Heart left ventricle (tissue), 16 donors: ENCODE data around the gene LRRK2. TPM values are rescaled to one million over a fixed set of nuclear protein-coding genes. Genes with fewer than 3 reads are reported as not detected.
A peak's percentile ranks its signal among the peaks of the same experiment; 100 is the strongest.

Experiments used
- ATAC-seq, 4 donors: fragments of 200-7000 bp; cut with Tn5 transposase; one replicate each; pipeline ENCODE4 v1.9.1; 2020 to 2022; ENCODE audit warnings: moderate library complexity in 4 of 4, mild to moderate bottlenecking in 3 of 4, moderate number of reproducible peaks in 1 of 4
- DNase-seq, 5 donors: peaks; one replicate each; pipeline ENCODE4 v3.0.0-alpha.2; 2020
- H3K27ac ChIP-seq, 12 donors: fragments of 200-600 bp; sonication (generic) in 4 of 12; one replicate each; pipeline versions ENCODE4 v1.5.0 to v1.8.0; 2016 to 2022; ENCODE audit warnings: mild to moderate bottlenecking in 2 of 12
- H3K27me3 ChIP-seq, 9 donors: fragments of 200-600 bp; sonication (generic) in 2 of 9; one replicate each; pipeline versions ENCODE4 v1.5.1 to v1.8.0; 2016 to 2022; ENCODE audit warnings: mild to moderate bottlenecking in 3 of 9
- H3K36me3 ChIP-seq, 9 donors: fragments of 200-600 bp; sonication (generic) in 2 of 9; one replicate each; pipeline versions ENCODE4 v1.5.0 to v1.8.0; 2018 to 2022; ENCODE audit warnings: mild to moderate bottlenecking in 2 of 9
- H3K4me1 ChIP-seq, 12 donors: fragments of 200-600 bp; sonication (generic) in 4 of 12; one replicate each; pipeline versions ENCODE4 v1.5.0 to v1.8.0; 2016 to 2022; ENCODE audit warnings: mild to moderate bottlenecking in 3 of 12
- H3K4me3 ChIP-seq, 12 donors: fragments of 200-600 bp; sonication (generic) in 4 of 12; one replicate each; pipeline versions ENCODE4 v1.5.0 to v1.8.0; 2017 to 2022; ENCODE audit warnings: mild to moderate bottlenecking in 9 of 12, moderate library complexity in 4 of 12
- H3K9me3 ChIP-seq, 12 donors: fragments of 200-600 bp; sonication (generic) in 4 of 12; one replicate each; pipeline versions ENCODE4 v1.5.0 to v1.8.0; 2016 to 2022; ENCODE audit warnings: mild to moderate bottlenecking in 1 of 12
- POLR2A ChIP-seq, 2 donors: fragments of 450-650 bp; IDR thresholded peaks; one replicate each; pipeline ENCODE4 v1.6.1; 2017; ENCODE audit warnings: antibody characterized with exemption in 2 of 2, mild to moderate bottlenecking in 2 of 2, moderate library complexity in 2 of 2
- WGBS, 4 donors: extraction: QIAGEN DNeasy Blood & Tissue Kit in 2 of 4; methylation state at CpG; one replicate each; pipeline versions ENCODE4 v1.1.5 to v1.1.7; 2013 to 2018; 5-methylcytosine and 5-hydroxymethylcytosine counted together
- intact Hi-C, 10 donors: fragments of 100-400 bp; cut with DNase I; formaldehyde crosslinking; loops; one replicate each; pipeline versions ENCODE4 v1.11.1 to v1.14.2; 2022
- polyA plus RNA-seq, 2 donors: library from polyadenylated mRNA; stranded (reverse); fragments of 200-250 nt; gene quantifications; one replicate each; pipeline ENCODE4 v1.2.3, GENCODE V29; 2013
- total RNA-seq, 9 donors: library from RNA; depleted of rRNA in 2 of 9; stranded (reverse); fragments of >200 nt in 2 of 9; fragmentation: NEBNext Ultra II Directional in 3 of 9; extraction: Animal tissue kit (Norgen Biotek cat#: 25700) in 3 of 9; gene quantifications; one replicate each; pipeline versions ENCODE4 v1.1.0 to v1.2.4, GENCODE V29; 2016 to 2023
- TF ChIP-seq, protein P1 (sequence below), 12 donors: fragments of 200-600 bp; sonication (generic) in 4 of 12; IDR thresholded peaks; one replicate each; pipeline versions ENCODE4 v1.5.0 to v1.8.0; 2018 to 2022; ENCODE audit warnings: antibody characterized with exemption in 12 of 12, mild to moderate bottlenecking in 5 of 12
- donor health status: ischemic (EF 13 %, LVEDD 7.1; RV severe dilation, severe dysfunction).
- donor health status: healthy with polysubstance abuse.
- donor health status: DM: no; HTN: yes; CAD: no.
- donor health status: DM: no; HTN: no; CAD: no.
- donor health status: ischemic (EF 25% LVEDD 6.9; RV normal size, moderate dysfunction).
- donor health status: ischemic (EF 25% LVEDD 5.7; RV mildly dilated, moderate dysfunction).
- donor health status: healthy.
- donor health status: DM: yes; HTN: yes; CAD: no.
- donor health status: ischemic (EF 35%, LVEDD 5.7; RV mildly dilated, moderate dysfunction).
- donor health status: nonischemic (EF 11% LVEDD 7.7; RV severe dilation, severe dysfunction).
- donor health status: DM: yes; HTN: yes; CAD: no.
- donor health status: PGD.
- donor health status: ischemic (EF 29% LVEDD 5.4; RV normal size, mild dysfunction).
- donor health status: nonischemic (EF 23%, LVEDD 6.1; RV moderate dilation, normal function).

LRRK2 gene
- total and polyA plus RNA-seq, 11 donors = 0.72 to 12.3 (median 5.0) TPM

DNA sequence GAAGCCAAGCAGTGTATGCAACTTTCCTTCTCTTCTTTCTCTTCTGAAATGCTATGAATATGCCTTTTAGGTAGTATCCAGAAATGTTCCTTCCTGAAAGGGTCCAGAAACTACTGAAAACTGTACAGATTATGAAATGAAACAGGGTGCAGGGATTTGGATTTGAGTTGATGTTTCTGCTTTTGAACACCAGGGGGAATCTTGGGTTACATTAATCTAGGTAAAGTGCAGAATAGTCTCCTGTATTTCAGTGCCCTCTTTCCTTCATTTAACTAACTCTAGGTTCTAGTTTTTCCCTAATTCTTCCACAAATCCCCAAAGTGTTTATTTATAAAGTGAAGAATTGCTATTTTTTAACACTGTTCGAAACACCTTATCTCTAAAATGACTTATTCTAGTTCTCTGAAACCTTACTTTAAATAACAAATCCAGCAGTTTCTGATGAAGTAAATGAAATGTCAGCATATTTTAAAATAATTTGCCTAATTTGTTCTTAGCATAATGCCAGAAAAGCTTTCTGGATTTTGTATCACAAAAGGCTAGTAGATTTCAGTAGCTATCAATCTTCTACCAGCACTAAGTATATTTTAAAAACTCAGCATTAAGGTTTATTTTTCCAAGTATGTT is 111.9 kb downstream of the LRRK2 start:
- 65 to 78% (median 74%) methylated on average over 1 of the region's 1 CpG for WGBS, 4 donors
- peaks cover 0 to 69% (median 33%) of the 10 kb centered on the region in 9 donors for H3K36me3 ChIP-seq

DNA sequence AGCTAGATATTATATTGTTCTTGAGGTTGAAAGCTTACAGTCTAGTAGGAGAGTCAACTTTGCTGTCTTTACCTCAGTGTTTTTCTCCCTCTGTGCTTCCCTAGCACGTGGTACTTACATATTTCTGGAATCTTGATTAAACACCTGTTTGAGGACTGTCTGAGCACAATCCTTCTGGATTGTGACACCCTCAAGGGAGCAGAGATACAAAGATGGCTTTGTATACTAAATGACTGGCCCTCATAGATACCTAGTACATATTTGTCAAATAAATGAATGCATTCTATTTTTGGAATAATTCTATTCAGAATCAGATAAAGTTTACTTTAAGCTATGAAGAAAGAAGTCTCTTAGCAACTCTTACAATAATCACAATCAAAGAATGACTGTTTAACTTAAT is 113.3 kb downstream of the LRRK2 start:
- intact Hi-C loops = loop anchor here in 3 of 10 donors (5.0 kb wide), 2 partner anchors 579 to 584 kb away; no protein-coding TSS in a partner anchor
- no peak for DNase-seq
- TF ChIP-seq, protein P1, sequence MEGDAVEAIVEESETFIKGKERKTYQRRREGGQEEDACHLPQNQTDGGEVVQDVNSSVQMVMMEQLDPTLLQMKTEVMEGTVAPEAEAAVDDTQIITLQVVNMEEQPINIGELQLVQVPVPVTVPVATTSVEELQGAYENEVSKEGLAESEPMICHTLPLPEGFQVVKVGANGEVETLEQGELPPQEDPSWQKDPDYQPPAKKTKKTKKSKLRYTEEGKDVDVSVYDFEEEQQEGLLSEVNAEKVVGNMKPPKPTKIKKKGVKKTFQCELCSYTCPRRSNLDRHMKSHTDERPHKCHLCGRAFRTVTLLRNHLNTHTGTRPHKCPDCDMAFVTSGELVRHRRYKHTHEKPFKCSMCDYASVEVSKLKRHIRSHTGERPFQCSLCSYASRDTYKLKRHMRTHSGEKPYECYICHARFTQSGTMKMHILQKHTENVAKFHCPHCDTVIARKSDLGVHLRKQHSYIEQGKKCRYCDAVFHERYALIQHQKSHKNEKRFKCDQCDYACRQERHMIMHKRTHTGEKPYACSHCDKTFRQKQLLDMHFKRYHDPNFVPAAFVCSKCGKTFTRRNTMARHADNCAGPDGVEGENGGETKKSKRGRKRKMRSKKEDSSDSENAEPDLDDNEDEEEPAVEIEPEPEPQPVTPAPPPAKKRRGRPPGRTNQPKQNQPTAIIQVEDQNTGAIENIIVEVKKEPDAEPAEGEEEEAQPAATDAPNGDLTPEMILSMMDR (IDR thresholded peaks at IDR 0.05) = no peak
- TF ChIP-seq POLR2A (IDR thresholded peaks at IDR 0.05) = no peak
- 31 to 42% (median 40%) methylated on average over 1 of the region's 1 CpG for WGBS, 4 donors
- ATAC-seq = no peak
- Histone ChIP-seq H3K36me3 (peaks cover 0 to 65% (median 32%) of the 10 kb centered on the region in 9 donors), H3K27ac (no peak overlapping the region), H3K9me3 (no peaks in the 10 kb centered on the region), H3K4me1 (peaks cover 0 to 24% (median 0%) of the 10 kb centered on the region in 12 donors), H3K27me3 (no peaks in the 10 kb centered on the region), H3K4me3 (no peak overlapping the region)

More for the DNA sequence above, 111.9 kb downstream of the LRRK2 start:
- no peak for DNase-seq
- peak in 1 of 4 donors; percentile 57 for ATAC-seq
- no peak overlapping the region for H3K4me3 ChIP-seq
- H3K27ac ChIP-seq = no peak overlapping the region
- H3K27me3 ChIP-seq = no peaks in the 10 kb centered on the region
- no peaks in the 10 kb centered on the region for H3K9me3 ChIP-seq
- TF ChIP-seq, protein P1 (IDR thresholded peaks at IDR 0.05) = peak in 11 of 12 donors; percentile 19 to 55 (median 37)
- no peak for TF ChIP-seq POLR2A (IDR thresholded peaks at IDR 0.05)
- peaks cover 0 to 19% (median 0%) of the 10 kb centered on the region in 12 donors for H3K4me1 ChIP-seq
- intact Hi-C loops = loop anchor here in 3 of 10 donors (5.0 kb wide), 2 partner anchors 581 to 586 kb away; no protein-coding TSS in a partner anchor

DNA sequence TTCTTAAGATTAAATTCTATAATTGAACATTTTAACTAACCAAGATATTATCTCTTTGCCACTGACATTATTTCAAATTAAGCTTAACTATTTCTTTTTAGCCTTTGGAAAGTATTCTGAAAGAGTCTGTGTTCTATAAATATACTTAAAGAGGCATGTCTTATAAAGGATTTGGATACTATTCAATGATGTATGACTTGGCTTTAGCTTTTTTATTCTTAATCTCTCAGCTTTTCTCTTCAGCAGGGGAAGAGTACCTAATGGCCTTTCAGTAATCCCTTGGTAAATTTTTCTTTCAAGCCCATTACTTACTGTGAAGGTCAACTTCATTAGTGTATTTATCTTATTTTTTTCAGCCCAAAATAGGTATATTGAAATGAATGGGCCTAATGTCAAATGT is 113.8 kb downstream of the LRRK2 start:
- ATAC-seq (no peak), DNase-seq (no peak)
- no peaks in the 10 kb centered on the region for H3K9me3 ChIP-seq
- intact Hi-C loops = loop anchor here in 3 of 10 donors (5.0 kb wide), 2 partner anchors 579 to 584 kb away; no protein-coding TSS in a partner anchor
- peaks cover 0 to 66% (median 36%) of the 10 kb centered on the region in 9 donors for H3K36me3 ChIP-seq
- H3K4me1 ChIP-seq = peaks cover 0 to 24% (median 0%) of the 10 kb centered on the region in 12 donors
- no peak overlapping the region for H3K4me3 ChIP-seq
- H3K27me3 ChIP-seq = no peaks in the 10 kb centered on the region
- TF ChIP-seq POLR2A (IDR thresholded peaks at IDR 0.05) = no peak
- TF ChIP-seq, protein P1 (IDR thresholded peaks at IDR 0.05) = no peak
- no peak overlapping the region for H3K27ac ChIP-seq

DNA sequence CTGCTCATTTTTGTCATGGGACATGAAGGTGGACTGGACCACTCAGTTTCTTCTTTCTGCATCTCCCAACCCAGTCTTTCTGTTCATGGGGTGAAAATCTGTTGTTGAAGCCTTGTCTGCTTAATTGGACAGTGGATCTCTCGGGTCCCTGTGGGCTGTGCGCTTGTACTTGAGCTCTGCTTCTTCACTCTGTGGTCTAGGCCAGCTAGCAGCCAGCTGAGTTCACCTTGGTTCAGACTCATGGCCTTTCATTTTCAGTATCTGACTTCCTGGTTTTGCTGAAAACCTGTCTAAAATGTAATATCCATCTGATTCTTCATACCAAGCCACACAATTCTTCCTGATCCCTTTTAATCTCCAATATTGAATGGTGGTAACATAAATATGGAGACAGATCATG is 117.2 kb downstream of the LRRK2 start:
- Histone ChIP-seq H3K27ac (no peak overlapping the region), H3K36me3 (peaks cover 0 to 59% (median 29%) of the 10 kb centered on the region in 9 donors), H3K4me3 (no peak overlapping the region), H3K27me3 (no peaks in the 10 kb centered on the region), H3K9me3 (no peaks in the 10 kb centered on the region), H3K4me1 (peaks cover 0 to 24% (median 0%) of the 10 kb centered on the region in 12 donors)
- no peak for TF ChIP-seq POLR2A (IDR thresholded peaks at IDR 0.05)
- DNase-seq (no peak), ATAC-seq (no peak)
- intact Hi-C loops = no loop called here
- WGBS, 4 donors = 72 to 86% (median 83%) methylated on average over 2 of the region's 2 CpGs
